ENCODE results near the gene MUSTN1. TPM values are rescaled to one million over a fixed set of nuclear protein-coding genes. Genes with fewer than 3 reads are reported as not detected.

MUSTN1 gene
- total and polyA plus RNA-seq, 2 experiments from 2014 or later = 0.27 to 1.8 TPM

DNA sequence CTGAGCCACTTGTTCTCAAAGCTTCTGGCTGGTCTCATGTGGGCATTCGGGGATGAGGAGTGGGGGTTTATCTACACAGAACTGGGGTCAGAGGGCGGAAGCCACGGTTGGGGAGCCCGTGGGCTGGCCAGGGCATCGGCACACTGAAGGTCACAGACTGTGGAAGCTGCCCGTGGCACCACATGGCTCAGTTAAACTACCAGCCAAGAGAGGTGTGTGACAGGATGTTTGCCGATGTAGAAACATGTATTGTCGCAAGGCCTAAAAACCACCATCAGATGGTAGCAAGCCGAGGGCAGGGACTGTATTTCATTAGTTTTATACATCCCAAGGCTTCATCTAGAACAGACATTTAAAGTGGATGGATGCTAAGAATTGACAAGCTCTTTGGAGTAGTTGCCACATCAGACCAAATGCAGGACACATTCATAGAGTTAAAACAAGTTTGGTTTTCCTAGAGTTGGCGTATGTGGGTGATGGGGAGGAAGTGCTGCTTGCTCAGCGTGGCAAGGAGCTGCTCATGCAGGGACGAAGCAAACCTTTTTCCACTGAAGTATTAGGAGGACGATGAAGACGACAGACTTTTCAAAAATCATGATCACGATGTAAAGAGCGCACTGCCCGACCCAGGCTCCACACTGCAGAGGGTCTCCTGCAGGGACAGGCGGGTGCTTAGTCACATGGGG is 9.6 kb upstream of the MUSTN1 start:
- H3K36me3 ChIP-seq (replicated peaks; ENCODE audit: insufficient read depth, low read depth) = no peaks in the 10 kb centered on the region
- TF ChIP-seq, protein P1, sequence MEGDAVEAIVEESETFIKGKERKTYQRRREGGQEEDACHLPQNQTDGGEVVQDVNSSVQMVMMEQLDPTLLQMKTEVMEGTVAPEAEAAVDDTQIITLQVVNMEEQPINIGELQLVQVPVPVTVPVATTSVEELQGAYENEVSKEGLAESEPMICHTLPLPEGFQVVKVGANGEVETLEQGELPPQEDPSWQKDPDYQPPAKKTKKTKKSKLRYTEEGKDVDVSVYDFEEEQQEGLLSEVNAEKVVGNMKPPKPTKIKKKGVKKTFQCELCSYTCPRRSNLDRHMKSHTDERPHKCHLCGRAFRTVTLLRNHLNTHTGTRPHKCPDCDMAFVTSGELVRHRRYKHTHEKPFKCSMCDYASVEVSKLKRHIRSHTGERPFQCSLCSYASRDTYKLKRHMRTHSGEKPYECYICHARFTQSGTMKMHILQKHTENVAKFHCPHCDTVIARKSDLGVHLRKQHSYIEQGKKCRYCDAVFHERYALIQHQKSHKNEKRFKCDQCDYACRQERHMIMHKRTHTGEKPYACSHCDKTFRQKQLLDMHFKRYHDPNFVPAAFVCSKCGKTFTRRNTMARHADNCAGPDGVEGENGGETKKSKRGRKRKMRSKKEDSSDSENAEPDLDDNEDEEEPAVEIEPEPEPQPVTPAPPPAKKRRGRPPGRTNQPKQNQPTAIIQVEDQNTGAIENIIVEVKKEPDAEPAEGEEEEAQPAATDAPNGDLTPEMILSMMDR (IDR thresholded peaks at IDR 0.05; ENCODE audit: poor library complexity) = no peak
- no peak for TF ChIP-seq EZH2 (IDR thresholded peaks at IDR 0.05; ENCODE audit: borderline replicate concordance)
- TF ChIP-seq EZH2phosphoT487 (IDR thresholded peaks at IDR 0.05; ENCODE audit: low read depth, severe bottlenecking, unreplicated experiment) = no peak
- no peaks in the 10 kb centered on the region for H3K9me3 ChIP-seq (ENCODE audit: low read depth)
- no peaks in the 10 kb centered on the region for H3K9me2 ChIP-seq (replicated peaks; ENCODE audit: insufficient read depth)
- H3K4me2 ChIP-seq = no peak overlapping the region
- DNase-seq (ENCODE audit: low spot score) = no peak
- H3K4me1 ChIP-seq (ENCODE audit: insufficient read depth) = no peaks in the 10 kb centered on the region
- H4K20me1 ChIP-seq (ENCODE audit: insufficient read depth, poor library complexity, severe bottlenecking) = no peaks in the 10 kb centered on the region
- H3K27me3 ChIP-seq = no peaks in the 10 kb centered on the region
- no peak overlapping the region for H2AFZ ChIP-seq
- no peak overlapping the region for H3K4me3 ChIP-seq
- no peaks in the 10 kb centered on the region for H3K79me2 ChIP-seq
- peak overlapping the region; percentile 2 for H3K27ac ChIP-seq
- WGBS (ENCODE audit: low lambda C conversion rate, missing lambda C conversion rate) = 95% methylated on average over 18 of the region's 18 CpGs

DNA sequence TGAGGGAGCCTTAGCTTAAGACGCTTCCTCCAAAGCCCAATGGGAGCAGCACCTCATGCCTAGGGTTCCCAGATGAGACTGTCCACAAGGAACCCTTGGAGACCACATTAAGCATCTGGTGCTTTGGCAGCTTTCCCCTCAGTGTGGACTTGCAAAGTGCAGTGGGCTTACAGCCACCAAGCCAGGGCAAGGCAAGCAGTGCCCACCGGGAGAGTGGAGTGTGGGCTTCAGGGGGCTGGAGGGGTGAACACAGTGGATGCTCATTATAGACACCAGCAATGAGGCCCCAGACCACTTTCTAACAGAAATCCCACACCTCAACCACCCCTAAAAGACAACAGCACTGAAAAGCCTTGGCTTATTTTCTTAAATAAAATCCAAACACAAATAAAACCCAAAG is 9.1 kb upstream of the MUSTN1 start:
- 93% methylated on average over 2 of the region's 2 CpGs for WGBS (ENCODE audit: low lambda C conversion rate, missing lambda C conversion rate)

DNA sequence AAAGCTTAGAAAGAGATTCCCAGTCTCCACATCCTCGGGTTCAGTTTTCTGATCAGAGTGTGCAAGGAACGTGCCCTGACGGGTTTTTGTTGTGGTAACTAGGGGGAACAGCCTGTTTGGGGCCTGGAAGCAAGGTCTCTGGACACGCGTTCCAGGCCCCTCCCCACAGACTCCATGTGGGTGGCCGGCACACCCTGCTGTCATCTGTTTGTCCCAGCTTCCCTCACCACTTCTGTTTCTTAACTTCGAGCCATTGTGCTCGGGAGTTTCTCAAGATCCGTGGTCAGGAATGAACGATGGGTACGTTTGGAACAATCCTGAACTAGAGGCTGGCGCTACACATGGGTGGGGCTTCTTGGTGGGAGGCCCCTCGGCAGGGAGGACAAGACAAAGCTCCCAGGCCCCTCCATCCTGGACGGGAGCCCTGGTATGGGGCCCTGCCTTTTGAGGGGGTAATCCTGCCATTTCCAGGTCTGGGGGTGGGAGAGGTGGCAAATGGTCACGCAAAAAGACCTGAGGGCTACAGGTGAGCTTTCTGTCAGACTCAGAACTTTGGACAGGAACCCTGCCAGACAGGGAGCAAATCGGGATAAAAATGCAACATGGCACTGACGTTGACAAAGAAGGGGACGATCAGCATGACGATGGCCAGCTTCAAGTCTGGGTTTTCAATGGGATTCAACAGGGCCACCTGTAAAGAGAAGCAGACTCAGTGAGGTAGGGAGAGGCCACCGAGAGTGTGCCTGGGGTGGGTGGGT is 8.5 kb upstream of the MUSTN1 start:
- Histone ChIP-seq H3K4me2 (no peak overlapping the region), H3K79me2 (no peaks in the 10 kb centered on the region), H3K27ac (no peak overlapping the region), H3K36me3 (replicated peaks; ENCODE audit: insufficient read depth, low read depth) (no peaks in the 10 kb centered on the region), H3K27me3 (no peaks in the 10 kb centered on the region), H3K9me2 (replicated peaks; ENCODE audit: insufficient read depth) (no peaks in the 10 kb centered on the region), H4K20me1 (ENCODE audit: insufficient read depth, poor library complexity, severe bottlenecking) (no peaks in the 10 kb centered on the region), H3K4me1 (ENCODE audit: insufficient read depth) (no peaks in the 10 kb centered on the region), H3K9me3 (ENCODE audit: low read depth) (no peaks in the 10 kb centered on the region), H2AFZ (no peak overlapping the region), H3K4me3 (no peak overlapping the region)
- WGBS (ENCODE audit: low lambda C conversion rate, missing lambda C conversion rate) = 82% methylated on average over 20 of the region's 20 CpGs
- TF ChIP-seq EZH2 (IDR thresholded peaks at IDR 0.05; ENCODE audit: borderline replicate concordance) = no peak
- TF ChIP-seq EZH2phosphoT487 (IDR thresholded peaks at IDR 0.05; ENCODE audit: low read depth, severe bottlenecking, unreplicated experiment) = no peak
- TF ChIP-seq, protein P1 (IDR thresholded peaks at IDR 0.05; ENCODE audit: poor library complexity) = no peak
- DNase-seq (ENCODE audit: low spot score) = no peak

More for the DNA sequence above, 9.1 kb upstream of the MUSTN1 start:
- no peaks in the 10 kb centered on the region for H4K20me1 ChIP-seq (ENCODE audit: insufficient read depth, poor library complexity, severe bottlenecking)
- H3K27me3 ChIP-seq = no peaks in the 10 kb centered on the region
- no peaks in the 10 kb centered on the region for H3K9me2 ChIP-seq (replicated peaks; ENCODE audit: insufficient read depth)
- H3K79me2 ChIP-seq = no peaks in the 10 kb centered on the region
- no peak overlapping the region for H3K4me2 ChIP-seq
- no peak for DNase-seq (ENCODE audit: low spot score)
- H3K9me3 ChIP-seq (ENCODE audit: low read depth) = no peaks in the 10 kb centered on the region
- no peak for TF ChIP-seq EZH2 (IDR thresholded peaks at IDR 0.05; ENCODE audit: borderline replicate concordance)
- TF ChIP-seq EZH2phosphoT487 (IDR thresholded peaks at IDR 0.05; ENCODE audit: low read depth, severe bottlenecking, unreplicated experiment) = no peak
- H3K27ac ChIP-seq = no peak overlapping the region
- no peaks in the 10 kb centered on the region for H3K36me3 ChIP-seq (replicated peaks; ENCODE audit: insufficient read depth, low read depth)
- H2AFZ ChIP-seq = no peak overlapping the region
- no peak overlapping the region for H3K4me3 ChIP-seq
- H3K4me1 ChIP-seq (ENCODE audit: insufficient read depth) = no peaks in the 10 kb centered on the region

DNA sequence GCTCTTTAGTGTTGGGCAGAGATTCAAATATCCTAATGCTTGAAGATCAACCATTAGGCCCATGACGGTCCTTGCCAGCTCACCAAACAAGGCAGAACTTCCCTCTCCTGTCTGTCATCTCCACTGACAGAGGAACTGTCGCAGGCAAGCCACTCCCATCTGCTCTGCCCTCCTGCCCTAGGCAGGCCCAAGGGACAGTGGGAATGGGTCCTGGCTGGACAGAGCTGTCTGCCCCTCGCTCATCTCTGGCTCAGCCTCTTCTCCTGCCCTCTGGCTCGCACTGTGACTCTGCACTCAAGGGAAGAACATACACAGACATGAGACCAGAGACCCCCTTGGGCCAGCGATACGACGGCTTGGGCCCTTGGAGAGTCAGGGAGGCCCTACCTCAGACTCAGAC is 7.6 kb upstream of the MUSTN1 start:
- no peaks in the 10 kb centered on the region for H3K4me1 ChIP-seq (ENCODE audit: insufficient read depth)
- no peak overlapping the region for H3K27ac ChIP-seq
- WGBS (ENCODE audit: low lambda C conversion rate, missing lambda C conversion rate) = 81% methylated on average over 7 of the region's 7 CpGs
- H3K9me2 ChIP-seq (replicated peaks; ENCODE audit: insufficient read depth) = no peaks in the 10 kb centered on the region
- H3K27me3 ChIP-seq = no peaks in the 10 kb centered on the region
- H3K79me2 ChIP-seq = no peaks in the 10 kb centered on the region
- no peaks in the 10 kb centered on the region for H3K36me3 ChIP-seq (replicated peaks; ENCODE audit: insufficient read depth, low read depth)
- DNase-seq (ENCODE audit: low spot score) = no peak
- H3K4me3 ChIP-seq = no peak overlapping the region
- no peak overlapping the region for H2AFZ ChIP-seq
- no peaks in the 10 kb centered on the region for H3K9me3 ChIP-seq (ENCODE audit: low read depth)
- H3K4me2 ChIP-seq = no peak overlapping the region
- no peaks in the 10 kb centered on the region for H4K20me1 ChIP-seq (ENCODE audit: insufficient read depth, poor library complexity, severe bottlenecking)
- TF ChIP-seq, protein P1 (IDR thresholded peaks at IDR 0.05; ENCODE audit: poor library complexity) = no peak
- TF ChIP-seq EZH2phosphoT487 (IDR thresholded peaks at IDR 0.05; ENCODE audit: low read depth, severe bottlenecking, unreplicated experiment) (no peak), EZH2 (IDR thresholded peaks at IDR 0.05; ENCODE audit: borderline replicate concordance) (no peak)

All from hepatocyte (in vitro differentiated cells).